ENCODE data around the gene PSRC1. TPM values are rescaled to one million over a fixed set of nuclear protein-coding genes. Genes with fewer than 3 reads are reported as not detected.

PSRC1 gene
- total RNA-seq, 1 donor from 2014 or later = 67.9 TPM

- peak overlapping the region; percentile 55 for H3K4me3 ChIP-seq (ENCODE audit: low read depth, low read length)
- DNase-seq (ENCODE audit: low read depth) = no peak
Measured at GRCh38 chr1:109250454-109251276, 32.3 kb downstream of the PSRC1 start.

GRCh38 chr1:109249654-109250401 is 33.1 kb downstream of the PSRC1 start:
- H3K4me3 ChIP-seq (ENCODE audit: low read depth, low read length) = peak overlapping the region; percentile 55
- TF ChIP-seq CTCF (conservative IDR thresholded peaks at IDR 0.05; ENCODE audit: low read depth, low read length) = no peak
- DNase-seq (ENCODE audit: low read depth) = no peak

More at GRCh38 chr1:109250454-109251276, 32.3 kb downstream of the PSRC1 start:
- no peak for TF ChIP-seq CTCF (conservative IDR thresholded peaks at IDR 0.05; ENCODE audit: low read depth, low read length)

- peak within 1 kb of the TSS; percentile 55 for H3K4me3 ChIP-seq (ENCODE audit: low read depth, low read length)
- no peak for TF ChIP-seq CTCF (conservative IDR thresholded peaks at IDR 0.05; ENCODE audit: low read depth, low read length)
- no peak for DNase-seq (ENCODE audit: low read depth)
Measured at GRCh38 chr1:109248797-109249629, 33.9 kb downstream of the PSRC1 start, which contains the start of gene CELSR2. Gene CELSR2 (plus strand): TSS chr1:109249539. CDS start chr1:109250080, 541 bp downstream.

- TF ChIP-seq CTCF (conservative IDR thresholded peaks at IDR 0.05; ENCODE audit: low read depth, low read length) = no peak
- H3K4me3 ChIP-seq (ENCODE audit: low read depth, low read length) = no peak overlapping the region
- DNase-seq (ENCODE audit: low read depth) = no peak
Measured at GRCh38 chr1:109248444-109248796, 34.5 kb downstream of the PSRC1 start.

- no peak for TF ChIP-seq CTCF (conservative IDR thresholded peaks at IDR 0.05; ENCODE audit: low read depth, low read length)
- no peak for DNase-seq (ENCODE audit: low read depth)
- no peak overlapping the region for H3K4me3 ChIP-seq (ENCODE audit: low read depth, low read length)
Measured at GRCh38 chr1:109247401-109248365, 35.3 kb downstream of the PSRC1 start.

GRCh38 chr1:109246141-109246551 is 36.8 kb downstream of the PSRC1 start:
- DNase-seq (ENCODE audit: low read depth) = no peak
- no peak overlapping the region for H3K4me3 ChIP-seq (ENCODE audit: low read depth, low read length)
- TF ChIP-seq CTCF (conservative IDR thresholded peaks at IDR 0.05; ENCODE audit: low read depth, low read length) = no peak
